HEK293T (cell line): Measurements from ENCODE around the gene MEIOSIN.

Source experiments
- ARNT ChIP-seq: fragments of 450-650 bp; IDR thresholded peaks from 2 replicates; pipeline ENCODE4 v1.6.1; 2017; ENCODE audit warnings: mild to moderate bottlenecking
- BHLHE40 ChIP-seq: fragments of 450-650 bp; IDR thresholded peaks from 2 replicates; pipeline ENCODE4 v1.6.1; 2016; ENCODE audit warnings: mild to moderate bottlenecking, moderate library complexity, borderline replicate concordance
- CTBP1 ChIP-seq: fragments of 450-650 bp; IDR thresholded peaks from 2 replicates; pipeline ENCODE4 v1.6.1; 2016; ENCODE audit warnings: borderline replicate concordance
- ELF4 ChIP-seq: fragments of 450-650 bp; IDR thresholded peaks from 2 replicates; pipeline ENCODE4 v1.6.1; 2017; ENCODE audit warnings: antibody characterized with exemption
- FOXA1 ChIP-seq: fragments of 450-650 bp; IDR thresholded peaks from 2 replicates; pipeline ENCODE4 v1.6.1; 2016; ENCODE audit warnings: mild to moderate bottlenecking
- FOXK2 ChIP-seq: fragments of 450-650 bp; IDR thresholded peaks from 2 replicates; pipeline ENCODE4 v1.6.1; 2016; ENCODE audit warnings: mild to moderate bottlenecking
- FOXM1 ChIP-seq: fragments of 450-650 bp; IDR thresholded peaks from 2 replicates; pipeline ENCODE4 v1.6.1; 2017; ENCODE audit warnings: mild to moderate bottlenecking, borderline replicate concordance
- HDGF ChIP-seq: fragments of 450-650 bp; IDR thresholded peaks from 2 replicates; pipeline ENCODE4 v1.6.1; 2017; ENCODE audit warnings: antibody characterized with exemption, borderline replicate concordance
- NFRKB ChIP-seq: fragments of 450-650 bp; IDR thresholded peaks from 2 replicates; pipeline ENCODE4 v1.6.1; 2016; ENCODE audit warnings: mild to moderate bottlenecking, moderate library complexity
- SP1 ChIP-seq: fragments of 450-650 bp; IDR thresholded peaks from 2 replicates; pipeline ENCODE4 v1.6.1; 2017
- SUZ12 ChIP-seq: fragments of 450-650 bp; IDR thresholded peaks from 2 replicates; pipeline ENCODE4 v1.6.1; 2016; ENCODE audit warnings: mild to moderate bottlenecking
- TARDBP ChIP-seq: fragments of 450-650 bp; IDR thresholded peaks from 2 replicates; pipeline ENCODE4 v1.6.1; 2016
- ZNF384 ChIP-seq: fragments of 450-650 bp; IDR thresholded peaks from 2 replicates; pipeline ENCODE4 v1.6.1; 2016
- TF ChIP-seq, protein P1 (sequence below): fragments of 450-650 bp; IDR thresholded peaks from 2 replicates; pipeline ENCODE4 v1.6.1; 2016

DNA sequence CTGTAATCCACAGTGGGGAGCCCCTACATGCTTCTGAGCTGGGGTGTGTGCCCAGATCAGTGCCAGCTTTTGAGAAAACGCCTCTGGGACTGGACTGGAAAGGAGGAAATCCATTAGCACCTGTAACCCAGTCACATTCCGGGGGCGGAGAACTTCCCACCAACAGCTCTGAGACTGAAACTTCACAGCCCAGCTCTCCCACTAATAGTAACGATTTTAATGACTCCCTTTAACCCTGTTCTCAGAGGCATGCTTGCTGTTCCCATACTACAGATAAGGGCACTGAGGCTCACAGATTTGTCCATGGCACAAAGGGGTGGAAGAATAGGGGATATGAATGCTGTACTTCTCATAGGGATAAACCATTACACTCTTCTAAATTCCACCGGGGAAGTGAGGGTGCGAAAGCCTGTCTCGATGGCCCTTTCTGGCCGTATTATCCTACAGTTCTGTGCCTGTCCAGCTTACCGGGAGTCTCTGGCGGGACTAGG is 3.4 kb upstream of the MEIOSIN start:
- no peak for TF ChIP-seq NFRKB
- TF ChIP-seq ELF4 = no peak
- no peak for TF ChIP-seq SP1
- TF ChIP-seq FOXA1 = no peak
- TF ChIP-seq ARNT = no peak
- no peak for TF ChIP-seq BHLHE40
- TF ChIP-seq FOXM1 = no peak
- TF ChIP-seq SUZ12 = no peak
- TF ChIP-seq FOXK2 = no peak
- no peak for TF ChIP-seq HDGF
- TF ChIP-seq, protein P1, sequence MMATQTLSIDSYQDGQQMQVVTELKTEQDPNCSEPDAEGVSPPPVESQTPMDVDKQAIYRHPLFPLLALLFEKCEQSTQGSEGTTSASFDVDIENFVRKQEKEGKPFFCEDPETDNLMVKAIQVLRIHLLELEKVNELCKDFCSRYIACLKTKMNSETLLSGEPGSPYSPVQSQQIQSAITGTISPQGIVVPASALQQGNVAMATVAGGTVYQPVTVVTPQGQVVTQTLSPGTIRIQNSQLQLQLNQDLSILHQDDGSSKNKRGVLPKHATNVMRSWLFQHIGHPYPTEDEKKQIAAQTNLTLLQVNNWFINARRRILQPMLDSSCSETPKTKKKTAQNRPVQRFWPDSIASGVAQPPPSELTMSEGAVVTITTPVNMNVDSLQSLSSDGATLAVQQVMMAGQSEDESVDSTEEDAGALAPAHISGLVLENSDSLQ = no peak
- TF ChIP-seq TARDBP = no peak
- TF ChIP-seq CTBP1 = no peak
- no peak for TF ChIP-seq ZNF384
